ENCODE measurements around the gene LARGE1. TPM values are rescaled to one million over a fixed set of nuclear protein-coding genes. Genes with fewer than 3 reads are reported as not detected.

LARGE1 gene
- total and polyA plus RNA-seq, 2 of the 8 experiments (the other 6 are each of a cell fraction or from before 2014, with no cell fraction given): 43.7 to 83.0 TPM

GRCh38 chr22:33476716-33477115 lies 443.6 kb downstream of the LARGE1 start (continued):
- no peak for TF ChIP-seq TAF7 (optimal IDR thresholded peaks at IDR 0.05; ENCODE audit: borderline replicate concordance, low read depth, low read length)
